HCT116 (cell line): ENCODE results near the gene PRMT1. TPM values are rescaled to one million over a fixed set of nuclear protein-coding genes. Genes with fewer than 3 reads are reported as not detected.

ENCODE experiments used
- ATAC-seq: fragments of 200-7000 bp; cut with Tn5 transposase; 2 replicates; pipeline ENCODE4 v1.9.1; 2020; ENCODE audit warnings: mild to moderate bottlenecking, moderate library complexity
- BruUV-seq: library from RNA; stranded (reverse); fragments of 400-500 nt; replicated peaks from 2 replicates; lab custom pipeline; 2021; lab: Mats Ljungman, UMichigan
- CTCF ChIA-PET: fragments of 300-600 bp; sonication (Branson Sonifier 250); formaldehyde crosslinking; loops from one replicate; lab custom pipeline; 2021; ENCODE audit warnings: antibody characterized with exemption; lab: Charles Lee
- POLR2A ChIA-PET: fragments of 300-600, 350-600 bp; sonication (Branson Sonifier 250); formaldehyde crosslinking; loops from one replicate; lab custom pipeline; 2021; ENCODE audit warnings: antibody characterized with exemption; lab: Charles Lee
- RAD21 ChIA-PET, 2 experiments: fragments of 300-600 bp; sonication (Branson Sonifier 250); formaldehyde crosslinking; loops; one replicate each; lab custom pipeline; 2023; ENCODE audit warnings: low total read pairs in 2 of 2; ENCODE audit not compliant: uncharacterized antibody in 2 of 2, unreplicated experiment in 2 of 2, low non-redundant PET in 1 of 2; lab: Charles Lee
- DNase-seq: peaks from one replicate; pipeline ENCODE4 v3.0.0-alpha.2; 2010; ENCODE audit warnings: low read depth, low spot score
- H2AFZ ChIP-seq: fragments of 200-600 bp; shearing (Covaris generic), sonication (generic); 2 replicates; pipeline ENCODE4 v1.6.1; 2017; ENCODE audit warnings: low read depth, mixed run types, mixed read lengths, antibody characterized with exemption, low read length; ENCODE audit not compliant: poor library complexity, severe bottlenecking
- H3K27ac ChIP-seq: 2 replicates; pipeline ENCODE4 v1.5.1; 2012; ENCODE audit warnings: low read depth, low read length
- H3K27me3 ChIP-seq: fragments of 200-600 bp; sonication (generic); 2 replicates; pipeline ENCODE4 v1.6.1; 2016; ENCODE audit warnings: mixed run types, low read length, mixed read lengths; ENCODE audit not compliant: insufficient read depth
- H3K36me3 ChIP-seq, 2 experiments: fragments of 200-500 bp in 1 of 2; fragments of 200-600 bp in 1 of 2; sonication (Bioruptor generic) in 1 of 2; sonication (generic) in 1 of 2; 2 replicates each; pipeline versions ENCODE4 v1.5.1 to v1.6.1; 2014 to 2016; ENCODE audit warnings: low read length in 2 of 2, inconsistent platforms in 1 of 2, mixed read lengths in 1 of 2, mixed run types in 1 of 2; ENCODE audit not compliant: insufficient read depth in 2 of 2, control insufficient read depth in 1 of 2
- H3K4me1 ChIP-seq, 2 experiments: fragments of 200-600 bp in 1 of 2; sonication (generic) in 1 of 2; 2 replicates each; pipeline versions ENCODE4 v1.5.1 to v1.6.1; 2012 to 2017; ENCODE audit warnings: low read length in 2 of 2, inconsistent platforms in 1 of 2, mild to moderate bottlenecking in 1 of 2, mixed read lengths in 1 of 2, mixed run types in 1 of 2, moderate library complexity in 1 of 2; ENCODE audit not compliant: insufficient read depth in 2 of 2, control insufficient read depth in 1 of 2
- H3K4me2 ChIP-seq: fragments of 200-600 bp; sonication (generic); 2 replicates; pipeline ENCODE4 v1.6.1; 2017; ENCODE audit warnings: mixed run types, low read length, mixed read lengths
- H3K4me3 ChIP-seq, 2 experiments: fragments of 200-600 bp in 1 of 2; sonication (generic) in 1 of 2; replicated peaks in 1 of 2; 2 replicates each; pipeline ENCODE4 v1.5.1; 2011 to 2016; ENCODE audit warnings: low read length in 2 of 2, control low read depth in 1 of 2, low read depth in 1 of 2, mild to moderate bottlenecking in 1 of 2, mixed read lengths in 1 of 2, mixed run types in 1 of 2
- H3K79me2 ChIP-seq: fragments of 200-600 bp; sonication (generic); 2 replicates; pipeline ENCODE4 v1.6.1; 2017; ENCODE audit warnings: mild to moderate bottlenecking, mixed run types, low read length, moderate library complexity, mixed read lengths; ENCODE audit not compliant: insufficient read depth
- H3K9ac ChIP-seq: fragments of 200-600 bp; sonication (generic); 2 replicates; pipeline ENCODE4 v1.6.1; 2016; ENCODE audit warnings: low read length, mixed read lengths
- H3K9me2 ChIP-seq: fragments of 200-600 bp; sonication (generic), shearing (Covaris generic); 2 replicates; pipeline ENCODE4 v1.6.1; 2017; ENCODE audit warnings: mixed run types, mild to moderate bottlenecking, moderate library complexity; ENCODE audit not compliant: insufficient read depth
- H3K9me3 ChIP-seq, 2 experiments: fragments of 200-500 bp in 1 of 2; fragments of 200-600 bp in 1 of 2; sonication (Bioruptor generic) in 1 of 2; sonication (generic) in 1 of 2; 2 replicates each; pipeline ENCODE4 v1.6.1; 2014 to 2017; ENCODE audit warnings: low read length in 2 of 2, mixed read lengths in 2 of 2, inconsistent platforms in 1 of 2, low read depth in 1 of 2, mild to moderate bottlenecking in 1 of 2, mixed run types in 1 of 2, moderate library complexity in 1 of 2; ENCODE audit not compliant: control insufficient read depth in 1 of 2, insufficient read depth in 1 of 2
- H4K20me1 ChIP-seq: fragments of 200-600 bp; sonication (generic), shearing (Covaris generic); 2 replicates; pipeline ENCODE4 v1.6.1; 2017; ENCODE audit warnings: mixed run types, mild to moderate bottlenecking, moderate library complexity; ENCODE audit not compliant: insufficient read depth
- CBX3 ChIP-seq: IDR thresholded peaks from 2 replicates; pipeline ENCODE4 v1.6.1; 2012; ENCODE audit warnings: low read depth
- CEBPB ChIP-seq: IDR thresholded peaks from 2 replicates; pipeline ENCODE4 v1.6.1; 2012; ENCODE audit warnings: low read depth
- ELF1 ChIP-seq: IDR thresholded peaks from 2 replicates; pipeline ENCODE4 v1.6.1; 2012; ENCODE audit warnings: low read depth, borderline replicate concordance
- EZH2 ChIP-seq: fragments of 200-600 bp; sonication (generic); IDR thresholded peaks from 2 replicates; pipeline ENCODE4 v1.6.1; 2017; ENCODE audit warnings: antibody characterized with exemption, mixed run types
- EZH2phosphoT487 ChIP-seq: fragments of 200-600 bp; IDR thresholded peaks from 2 replicates; pipeline ENCODE4 v1.6.1; 2018; ENCODE audit warnings: antibody characterized with exemption, borderline replicate concordance
- FOSL1 ChIP-seq: IDR thresholded peaks from 2 replicates; pipeline ENCODE4 v1.6.1; 2012; ENCODE audit warnings: low read depth
- JUND ChIP-seq: IDR thresholded peaks from 2 replicates; pipeline ENCODE4 v1.6.1; 2012
- POLR2A ChIP-seq: IDR thresholded peaks from 2 replicates; pipeline ENCODE4 v1.7.0; 2011; ENCODE audit warnings: borderline replicate concordance; ENCODE audit not compliant: insufficient read depth, insufficient read length; ENCODE audit errors: extremely low read depth
- POLR2AphosphoS5 ChIP-seq: IDR thresholded peaks from 2 replicates; pipeline ENCODE4 v1.6.1; 2011; ENCODE audit warnings: mild to moderate bottlenecking, low read depth, low read length, moderate library complexity
- RAD21 ChIP-seq: IDR thresholded peaks from 2 replicates; pipeline ENCODE4 v1.6.1; 2012; ENCODE audit warnings: low read depth, mild to moderate bottlenecking
- SIN3A ChIP-seq: IDR thresholded peaks from 2 replicates; pipeline ENCODE4 v1.6.1; 2012; ENCODE audit warnings: low read depth
- SP1 ChIP-seq: IDR thresholded peaks from 2 replicates; pipeline ENCODE4 v1.6.1; 2012; ENCODE audit warnings: low read depth
- SRF ChIP-seq: IDR thresholded peaks from 2 replicates; pipeline ENCODE4 v1.6.1; 2012; ENCODE audit warnings: low read depth
- YY1 ChIP-seq: IDR thresholded peaks from 2 replicates; pipeline ENCODE4 v1.6.1; 2011; ENCODE audit warnings: low read length, low read depth, moderate library complexity, mild to moderate bottlenecking; ENCODE audit not compliant: insufficient replicate concordance; ENCODE audit errors: extremely low read depth
- intact Hi-C: fragments of 100-400 bp; cut with micrococcal nuclease; formaldehyde crosslinking; loops from 2 replicates; pipeline ENCODE4 v1.10.0; 2022
- total RNA-seq: library from RNA; stranded (reverse); gene quantifications from one replicate; pipeline ENCODE4 v1.2.1, GENCODE V29; 2021; ENCODE audit not compliant: unreplicated experiment
- TF ChIP-seq, protein P1 (sequence below): IDR thresholded peaks from 2 replicates; pipeline ENCODE4 v1.6.1; 2012

The PRMT1 gene
- total RNA-seq, 1 experiment from 2014 or later, result 428 TPM

DNA sequence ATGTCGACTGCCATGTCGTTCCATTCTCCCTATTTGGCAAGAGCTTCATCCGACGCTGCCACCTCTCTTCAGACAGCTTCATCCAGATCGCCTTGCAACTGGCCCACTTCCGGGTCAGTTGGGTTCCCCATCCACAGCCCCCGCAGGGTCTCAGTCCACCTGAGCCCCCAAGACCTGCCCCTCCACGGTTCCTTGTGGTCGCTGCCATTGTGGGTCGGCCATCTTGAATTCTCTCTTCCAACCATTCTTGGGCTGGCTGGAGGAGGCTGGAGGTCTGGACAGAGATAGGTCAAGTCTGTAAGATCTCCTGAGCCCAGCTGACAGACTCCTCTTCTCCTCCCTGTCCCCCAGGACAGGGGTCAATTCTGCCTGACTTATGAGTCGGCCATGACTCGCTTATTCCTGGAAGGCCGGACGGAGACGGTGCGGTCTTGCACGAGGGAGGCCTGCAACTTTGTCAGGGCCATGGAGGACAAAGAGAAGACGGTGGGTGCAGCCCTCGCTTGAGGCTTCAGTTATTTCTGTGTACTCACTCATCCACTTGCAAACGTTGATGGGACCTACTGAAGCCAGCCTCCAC, 33.4 kb downstream of the PRMT1 start:
- Histone ChIP-seq H3K9me2 (no peaks in the 10 kb centered on the region), H3K4me2 (peak overlapping the region; percentile 49), H4K20me1 (no peaks in the 10 kb centered on the region), H3K9ac (peak overlapping the region; percentile 22), H3K27ac (no peak overlapping the region), H3K4me3 (no peak overlapping the region), H3K4me1 (peaks cover 10 to 37% of the 10 kb centered on the region in 2 experiments), H3K79me2 (no peaks in the 10 kb centered on the region), H2AFZ (no peak overlapping the region), H3K27me3 (no peaks in the 10 kb centered on the region), H3K9me3 (no peaks in the 10 kb centered on the region)
- no TSS peak for BruUV-seq
- peak; percentile 48 for DNase-seq
- POLR2A ChIA-PET, result no interaction called here
- intact Hi-C loops, result no loop called here
- CTCF ChIA-PET, result no interaction called here
- no peak; the same call in 1 of the 2 replicates for ATAC-seq
- RAD21 ChIA-PET, result no interaction called here
- no peak for TF ChIP-seq CEBPB
- no peak for TF ChIP-seq ELF1
- no peak for TF ChIP-seq EZH2
- TF ChIP-seq POLR2AphosphoS5, result no peak
- no peak for TF ChIP-seq CBX3
- TF ChIP-seq, protein P1, sequence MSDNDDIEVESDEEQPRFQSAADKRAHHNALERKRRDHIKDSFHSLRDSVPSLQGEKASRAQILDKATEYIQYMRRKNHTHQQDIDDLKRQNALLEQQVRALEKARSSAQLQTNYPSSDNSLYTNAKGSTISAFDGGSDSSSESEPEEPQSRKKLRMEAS, result peak; percentile 77
- no peak for TF ChIP-seq EZH2phosphoT487
- peak; percentile 86 for TF ChIP-seq FOSL1
- TF ChIP-seq POLR2A, result no peak
- TF ChIP-seq SRF, result no peak
- TF ChIP-seq YY1, result no peak
- no peak for TF ChIP-seq SP1
- TF ChIP-seq SIN3A, result no peak
- peak; percentile 69; the same call in 1 of the 2 replicates for TF ChIP-seq JUND
- TF ChIP-seq RAD21, result no peak
- TF ChIP-seq, all 23 proteins: peak for 3
- H3K36me3 ChIP-seq, result no peaks in the 10 kb centered on the region
